K562 (cell line): ENCODE results near the gene EML6. TPM values are rescaled to one million over a fixed set of nuclear protein-coding genes. Genes with fewer than 3 reads are reported as not detected.

Source experiments
- ATAC-seq: fragments of 200-7000 bp; cut with Tn5 transposase; 3 replicates; pipeline ENCODE4 v1.9.1; 2020; ENCODE audit warnings: moderate library complexity
- BruUV-seq: library from RNA; stranded (reverse); fragments of 400-500 nt; replicated peaks from 2 replicates; lab custom pipeline; 2021; lab: Mats Ljungman, UMichigan
- CTCF ChIA-PET: fragments of 300-600 bp; formaldehyde crosslinking; extraction: SDS; loops from one replicate; lab custom pipeline; 2021; ENCODE audit warnings: low intra/inter-chr PET ratio; lab: Yijun Ruan, JAX
- POLR2A ChIA-PET: fragments of 300-600, 350-650 bp; sonication (Branson Sonifier 250); formaldehyde crosslinking; extraction: SDS; loops from one replicate; lab custom pipeline; 2021; ENCODE audit warnings: antibody characterized with exemption, inconsistent platforms; lab: Yijun Ruan, JAX
- DNase-seq, 4 experiments: peaks; one replicate each; pipeline versions ENCODE4 v3.0.0 to v3.0.0-alpha.2; 2011 to 2018; ENCODE audit warnings: low spot score in 3 of 4, mixed read lengths in 3 of 4; ENCODE audit errors: extremely low read depth in 1 of 4
- FAIRE-seq: peaks from 2 replicates; lab custom pipeline; 2011; peaks lifted over from hg19 to GRCh38; lab: Jason Lieb, UNC
- H2AFZ ChIP-seq: 2 replicates; pipeline ENCODE4 v1.6.0; 2011; ENCODE audit warnings: low read depth, low read length, control low read depth, inconsistent platforms
- H3K27ac ChIP-seq: fragments of 200-600 bp; 3 replicates; pipeline ENCODE4 v1.8.0; 2011; ENCODE audit warnings: low read depth, mild to moderate bottlenecking, control low read depth, inconsistent platforms, low read length, moderate library complexity, mixed read lengths; ENCODE audit errors: extremely low read depth
- H3K27me3 ChIP-seq, 2 experiments: fragments of 300-600 bp in 1 of 2; 2 replicates in 1 of 2; 3 replicates in 1 of 2; pipeline versions ENCODE4 v1.6.0 to v1.8.0; 2011; ENCODE audit warnings: inconsistent platforms in 2 of 2, low read length in 2 of 2, mild to moderate bottlenecking in 1 of 2, mixed read lengths in 1 of 2, moderate library complexity in 1 of 2; ENCODE audit not compliant: control insufficient read depth in 2 of 2, insufficient read depth in 2 of 2
- H3K36me3 ChIP-seq: fragments of 300-600 bp; 3 replicates; pipeline ENCODE4 v1.8.0; 2011; ENCODE audit warnings: mild to moderate bottlenecking, low read length, inconsistent platforms; ENCODE audit not compliant: control insufficient read depth, insufficient read depth
- H3K4me1 ChIP-seq, 2 experiments: fragments of 200-600 bp in 1 of 2; replicated peaks in 1 of 2; 2 replicates in 1 of 2; 3 replicates in 1 of 2; pipeline versions ENCODE4 v1.5.1 to v1.8.0; 2011; ENCODE audit warnings: inconsistent platforms in 2 of 2, low read length in 2 of 2, mild to moderate bottlenecking in 1 of 2, mixed read lengths in 1 of 2, moderate library complexity in 1 of 2; ENCODE audit not compliant: control insufficient read depth in 2 of 2, insufficient read depth in 2 of 2
- H3K4me2 ChIP-seq: 2 replicates; pipeline ENCODE4 v1.6.1; 2011; ENCODE audit warnings: low read length, control low read depth, inconsistent platforms, mixed read lengths; ENCODE audit not compliant: insufficient read depth
- H3K4me3 ChIP-seq: fragments of 200-600 bp; sonication (generic), shearing (Covaris generic); 2 replicates; pipeline ENCODE4 v1.5.1; 2016; ENCODE audit warnings: control low read depth, inconsistent platforms
- H3K79me2 ChIP-seq: fragments of 200-600 bp; 3 replicates; pipeline ENCODE4 v1.8.0; 2011; ENCODE audit warnings: low read length, inconsistent platforms; ENCODE audit not compliant: control insufficient read depth, insufficient read depth
- H3K9ac ChIP-seq, 2 experiments: 2 replicates each; pipeline versions ENCODE4 v1.6.0 to v1.6.1; 2011; ENCODE audit warnings: low read depth in 2 of 2, low read length in 2 of 2, control low read depth in 1 of 2, inconsistent platforms in 1 of 2, mild to moderate bottlenecking in 1 of 2, mixed read lengths in 1 of 2; ENCODE audit not compliant: insufficient read depth in 1 of 2
- H3K9me1 ChIP-seq: one replicate; pipeline ENCODE4 v1.6.0; 2011; ENCODE audit warnings: inconsistent platforms, mild to moderate bottlenecking, low read length, moderate library complexity; ENCODE audit not compliant: control insufficient read depth, insufficient read depth
- H3K9me3 ChIP-seq: replicated peaks from 2 replicates; pipeline ENCODE4 v1.5.1; 2011; ENCODE audit warnings: low read depth, low read length, inconsistent platforms; ENCODE audit not compliant: control insufficient read depth, insufficient read depth
- H4K20me1 ChIP-seq: replicated peaks from 2 replicates; pipeline ENCODE4 v1.6.1; 2011; ENCODE audit warnings: low read length, inconsistent platforms, mixed read lengths; ENCODE audit not compliant: control insufficient read depth, insufficient read depth
- CEBPG ChIP-seq, 3 experiments: fragments of 200-800 bp in 1 of 3; sonication (Bioruptor generic) in 1 of 3; sonication (generic) in 1 of 3; formaldehyde crosslinking in 1 of 3; IDR thresholded peaks in 2 of 3; conservative IDR thresholded peaks in 1 of 3; 2 replicates each; pipeline versions ENCODE4 v1.6.1 to v1.8.0; 2016 to 2022; ENCODE audit warnings: missing compliant biosample characterization in 2 of 3, missing genetic modification characterization in 2 of 3, mild to moderate bottlenecking in 1 of 3, missing genetic modification reagents in 1 of 3
- CXXC5 ChIP-seq: fragments of 250-450 bp; sonication (Bioruptor Pico); IDR thresholded peaks from 2 replicates; pipeline ENCODE4 v1.8.0; 2022; ENCODE audit warnings: inconsistent platforms, mild to moderate bottlenecking, moderate library complexity
- ETS2 ChIP-seq: IDR thresholded peaks from 2 replicates; pipeline ENCODE4 v1.6.1; 2016; ENCODE audit warnings: borderline replicate concordance, missing genetic modification characterization, mild to moderate bottlenecking, moderate library complexity, missing compliant biosample characterization; ENCODE audit not compliant: poor library complexity, severe bottlenecking
- FOXJ3 ChIP-seq: sonication (generic); formaldehyde crosslinking; IDR thresholded peaks from 2 replicates; pipeline ENCODE4 v1.4.0; 2020; ENCODE audit warnings: mild to moderate bottlenecking, missing genetic modification reagents
- HMGN3 ChIP-seq: IDR thresholded peaks from 2 replicates; pipeline ENCODE4 v1.6.1; 2011; ENCODE audit warnings: borderline replicate concordance, low read depth, mild to moderate bottlenecking, mixed read lengths, low read length; ENCODE audit not compliant: insufficient read length; ENCODE audit errors: extremely low read depth
- MAFK ChIP-seq: IDR thresholded peaks from 2 replicates; pipeline ENCODE4 v1.6.1; 2011; ENCODE audit warnings: low read length, improper control_type of control experiment
- MEF2A ChIP-seq: IDR thresholded peaks from 2 replicates; pipeline ENCODE4 v1.6.1; 2011; ENCODE audit warnings: low read depth, mild to moderate bottlenecking, low read length, moderate library complexity; ENCODE audit not compliant: control insufficient read depth
- MEF2D ChIP-seq: conservative IDR thresholded peaks from 2 replicates; pipeline ENCODE4 v1.6.1; 2016; ENCODE audit warnings: low read depth, missing genetic modification characterization, missing compliant biosample characterization
- POLR2H ChIP-seq: IDR thresholded peaks from 2 replicates; pipeline ENCODE4 v1.6.1; 2016; ENCODE audit warnings: missing genetic modification characterization, low read depth, mild to moderate bottlenecking, control low read depth, missing compliant biosample characterization, moderate library complexity
- RAD21 ChIP-seq, 2 experiments: fragments of 250-450 bp in 1 of 2; fragments of 450-650 bp in 1 of 2; sonication (Bioruptor Pico) in 1 of 2; formaldehyde crosslinking in 1 of 2; IDR thresholded peaks in 1 of 2; conservative IDR thresholded peaks in 1 of 2; 2 replicates each; pipeline versions ENCODE4 v1.4.0 to v1.8.0; 2020 to 2022; ENCODE audit warnings: mild to moderate bottlenecking in 2 of 2, moderate library complexity in 1 of 2
- SOX6 ChIP-seq: fragments of 450-650 bp; IDR thresholded peaks from 2 replicates; pipeline ENCODE4 v1.6.1; 2014; ENCODE audit warnings: mild to moderate bottlenecking
- YY1 ChIP-seq, 3 experiments: IDR thresholded peaks; 2 replicates each; pipeline ENCODE4 v1.6.1; 2011; ENCODE audit warnings: low read length in 2 of 3, mild to moderate bottlenecking in 2 of 3, moderate library complexity in 2 of 3, borderline replicate concordance in 1 of 3, control low read depth in 1 of 3, low read depth in 1 of 3; ENCODE audit not compliant: insufficient read depth in 3 of 3, insufficient replicate concordance in 2 of 3, control insufficient read depth in 1 of 3, insufficient read length in 1 of 3; ENCODE audit errors: extremely low read depth in 1 of 3
- ZBTB17 ChIP-seq: fragments of 450-650 bp; formaldehyde crosslinking; IDR thresholded peaks from 2 replicates; pipeline ENCODE4 v1.4.0; 2020; ENCODE audit warnings: mild to moderate bottlenecking
- ZNF133 ChIP-seq: fragments of 250-450 bp; sonication (Bioruptor Pico); IDR thresholded peaks from 2 replicates; pipeline ENCODE4 v1.4.0; 2020; ENCODE audit warnings: mild to moderate bottlenecking
- WGBS: fragments of 100-300 bp; shearing (Covaris generic); methylation state at CpG from one replicate; pipeline ENCODE4 v1.1.6; 2016; ENCODE audit warnings: low coverage, mixed read lengths; ENCODE audit not compliant: insufficient coverage; ENCODE audit errors: missing lambda C conversion rate; 5-methylcytosine and 5-hydroxymethylcytosine counted together
- in situ Hi-C: fragments of 300-500 bp; cut with MboI; formaldehyde crosslinking; loops from 4 replicates; pipeline ENCODE4 v1.15.0; 2018; ENCODE audit warnings: inconsistent platforms, mixed read lengths
- intact Hi-C: fragments of 100-400 bp; cut with micrococcal nuclease; formaldehyde crosslinking; loops from 2 replicates; pipeline ENCODE4 v1.14.2; 2022
- polyA plus RNA-seq, 8 experiments: library from polyadenylated mRNA; depleted of rRNA in 4 of 8; stranded (reverse) in 5 of 8; unstranded in 3 of 8; fragments of >200 nt; fragmentation: Nextera tagmentation in 2 of 8; fragmentation: Illumina TruSeq in 1 of 8; extraction: Ambion mirVana in 2 of 8; extraction: Trizol in 1 of 8; gene quantifications; 2 replicates each; pipeline versions ENCODE4 v1.2.1 to v1.2.3, GENCODE V29; 2011 to 2014; ENCODE audit warnings: inconsistent platforms in 1 of 8, missing spikeins in 1 of 8
- total RNA-seq, 7 experiments: library from RNA; depleted of rRNA in 6 of 7; stranded (reverse); fragments of >200 nt in 6 of 7; fragmentation: Illumina TruSeq in 2 of 7; extraction: Trizol in 2 of 7; gene quantifications; 2 replicates each; pipeline versions ENCODE4 v1.2.1 to v1.2.3, GENCODE V29; 2011 to 2021; ENCODE audit warnings: low replicate concordance in 1 of 7

EML6 gene
- total and polyA plus RNA-seq, 9 of the 15 experiments (the other 6 are each of a cell fraction or from before 2014, with no cell fraction given): 0.07 to 0.56 (median 0.25) TPM

- DNase-seq (peak in 1 of 4 experiments; percentile 48), ATAC-seq (peak; percentile 15), FAIRE-seq (peak; percentile 71)
- Histone ChIP-seq H3K4me3 (no peak overlapping the region), H3K9me3 (no peaks in the 10 kb centered on the region), H3K9me1 (no peaks in the 10 kb centered on the region), H3K27ac (peak overlapping the region; percentile 40; the same call in 1 of the 3 replicates), H4K20me1 (peaks cover 34% of the 10 kb centered on the region), H3K36me3 (peaks cover 2% of the 10 kb centered on the region; the same call in 1 of the 3 replicates), H3K4me1 (peaks cover 2 to 35% of the 10 kb centered on the region in 2 experiments; a peak in 4 of 5 replicates), H3K9ac (no peak overlapping the region), H2AFZ (no peak overlapping the region), H3K27me3 (no peaks in the 10 kb centered on the region), H3K79me2 (peaks cover 100% of the 10 kb centered on the region), H3K4me2 (no peak overlapping the region)
- ChIA-PET POLR2A (interaction anchor here (1.2 kb wide), 1 partner anchor 44 kb away, joined by 3 read pairs; no protein-coding TSS in a partner anchor), CTCF (interaction anchor here (1.2 kb wide), 1 partner anchor 175 kb away, joined by 3 read pairs; no protein-coding TSS in a partner anchor)
- intact Hi-C loops: no loop called here
- in situ Hi-C loops: no loop called here
- TF ChIP-seq FOXJ3: no peak
- peak; percentile 81 for TF ChIP-seq MEF2D (tag)
- peak; percentile 91 for TF ChIP-seq MEF2A
- peak; percentile 26; the same call in 1 of the 2 replicates for TF ChIP-seq SOX6
- BruUV-seq: no TSS peak
- 0% methylated on average over 3 of the region's 3 CpGs for WGBS
These were observed 275.7 kb downstream of the EML6 start for GRCh38 chr2:54999182-54999581.

DNA sequence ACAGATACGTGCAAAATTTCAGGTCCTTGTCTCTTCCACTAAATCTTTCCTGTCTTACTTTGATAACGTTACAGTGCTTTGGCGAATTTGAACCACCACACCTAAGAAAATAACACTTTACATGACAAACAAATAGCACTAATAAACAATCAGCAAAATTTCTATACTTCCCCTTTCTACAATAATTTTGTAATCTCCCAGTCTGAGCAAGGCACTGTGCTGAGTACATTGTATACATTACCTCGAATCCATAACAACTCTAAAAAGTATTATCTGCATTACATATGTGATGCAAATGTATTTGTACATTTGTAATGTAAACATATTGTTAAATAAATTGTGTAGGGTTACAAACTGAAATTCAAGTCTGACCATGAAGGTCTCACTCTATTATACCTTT is 276.9 kb downstream of the EML6 start:
- H3K9me3 ChIP-seq: no peaks in the 10 kb centered on the region
- TF ChIP-seq RAD21 (CRISPR knock-in tag; conservative IDR thresholded peaks at IDR 0.05 in 1 of 2, IDR thresholded peaks at IDR 0.05 in 1 of 2) (no peak), CEBPG (CRISPR knock-in tag; IDR thresholded peaks at IDR 0.05) (no peak), CEBPG (tag; conservative IDR thresholded peaks at IDR 0.05 in 1 of 2, IDR thresholded peaks at IDR 0.05 in 1 of 2) (0 out of 4 replicates have a peak, but pooled peaks of 1 of the 2 experiments have one; percentile 13), ZNF133 (CRISPR knock-in tag) (no peak), ZBTB17 (CRISPR knock-in tag) (no peak), POLR2H (tag) (no peak), MAFK (peak; percentile 5; the same call in 1 of the 2 replicates), CXXC5 (CRISPR knock-in tag) (no peak), HMGN3 (no peak), ETS2 (tag) (no peak), YY1 (IDR thresholded peaks at IDR 0.05; ENCODE audit: borderline replicate concordance in 1 of 3, control insufficient read depth in 1 of 3, extremely low read depth in 1 of 3, insufficient read depth in 3 of 3, insufficient read length in 1 of 3, insufficient replicate concordance in 2 of 3, low read depth in 1 of 3, low read length in 2 of 3) (no peak)

More for the DNA sequence above, 276.9 kb downstream of the EML6 start:
- no TSS peak for BruUV-seq
- peaks cover 2% of the 10 kb centered on the region; the same call in 1 of the 3 replicates for H3K36me3 ChIP-seq
- H4K20me1 ChIP-seq: peaks cover 36% of the 10 kb centered on the region
- CTCF ChIA-PET: interaction anchor here (1.2 kb wide), 1 partner anchor 174 kb away, joined by 3 read pairs; no protein-coding TSS in a partner anchor
- no peaks in the 10 kb centered on the region for H3K9me1 ChIP-seq
- H3K27me3 ChIP-seq: no peaks in the 10 kb centered on the region
- ATAC-seq (0 out of 3 replicates have a peak, but pooled peaks have one; percentile 7), FAIRE-seq (no peak), DNase-seq (no peak)
- no peak overlapping the region for H3K9ac ChIP-seq
- in situ Hi-C loops: no loop called here
- peaks cover 2 to 41% of the 10 kb centered on the region in 2 experiments; a peak in 4 of 5 replicates for H3K4me1 ChIP-seq
- H3K79me2 ChIP-seq: peaks cover 100% of the 10 kb centered on the region
- peak overlapping the region; percentile 24; the same call in 1 of the 3 replicates for H3K27ac ChIP-seq
- intact Hi-C loops: no loop called here
- POLR2A ChIA-PET: no interaction called here
- WGBS: 3% methylated on average over 4 of the region's 4 CpGs
- no peak overlapping the region for H3K4me3 ChIP-seq
- H2AFZ ChIP-seq: no peak overlapping the region
- H3K4me2 ChIP-seq: no peak overlapping the region; the same call in 1 of the 2 replicates
